HK-2 (cell line): ENCODE measurements around the gene POLR2B.
"Not testable (repeated sequence)": the region's sequence is repeated elsewhere in the genome, so short reads cannot be mapped to it uniquely, and the experiment has no call there.

Experiments used
- DNase-seq: peaks from one replicate; pipeline ENCODE4 v3.0.0-alpha.2; 2018; ENCODE audit not compliant: unreplicated experiment

POLR2B gene

GRCh38 chr4:56986952-56987351, 8.3 kb downstream of the POLR2B start:
- DNase-seq, result no peak

- no peak for DNase-seq
Observed at GRCh38 chr4:56990109-56990905, 11.6 kb downstream of the POLR2B start.

- DNase-seq, result no peak
Observed at GRCh38 chr4:56995525-56995924, 16.8 kb downstream of the POLR2B start.

GRCh38 chr4:56999751-57000150, 21.1 kb downstream of the POLR2B start:
- no peak for DNase-seq

GRCh38 chr4:57013543-57014120, 34.9 kb downstream of the POLR2B start:
- no peak for DNase-seq

- DNase-seq, result no peak
Observed at GRCh38 chr4:57018980-57019379, 40.3 kb downstream of the POLR2B start.

GRCh38 chr4:57020467-57021101, 41.9 kb downstream of the POLR2B start:
- no peak for DNase-seq

- DNase-seq, result peak; percentile 23
Observed at GRCh38 chr4:57023104-57023503, 44.4 kb downstream of the POLR2B start.

GRCh38 chr4:57034520-57034919, 55.8 kb downstream of the POLR2B start:
- DNase-seq, result no peak

GRCh38 chr4:57037982-57038604, 59.4 kb downstream of the POLR2B start:
- peak; percentile 51 for DNase-seq

- no peak for DNase-seq
Observed at GRCh38 chr4:57039345-57039744, 60.6 kb downstream of the POLR2B start.

GRCh38 chr4:57040510-57040909, 61.8 kb downstream of the POLR2B start:
- no peak for DNase-seq

GRCh38 chr4:57041020-57041419, 62.3 kb downstream of the POLR2B start:
- no peak for DNase-seq

- DNase-seq, result no peak
Observed at GRCh38 chr4:57042711-57043169, 64.0 kb downstream of the POLR2B start.

- no peak for DNase-seq
Observed at GRCh38 chr4:57043347-57044251, 64.9 kb downstream of the POLR2B start.

- no peak for DNase-seq
Observed at GRCh38 chr4:57044279-57044678, 65.6 kb downstream of the POLR2B start.

GRCh38 chr4:57044996-57045395, 66.3 kb downstream of the POLR2B start:
- no peak for DNase-seq

- not testable (repeated sequence) for DNase-seq
Observed at GRCh38 chr4:57047046-57047445, 68.3 kb downstream of the POLR2B start.

- no peak for DNase-seq
Observed at GRCh38 chr4:57048590-57049304, 70.1 kb downstream of the POLR2B start.

- no peak for DNase-seq
Observed at GRCh38 chr4:57051095-57051494, 72.4 kb downstream of the POLR2B start.

- DNase-seq, result no peak
Observed at GRCh38 chr4:57051524-57051923, 72.8 kb downstream of the POLR2B start.
